Calu3 (cell line): Measurements from ENCODE around the gene CBX2. TPM values are rescaled to one million over a fixed set of nuclear protein-coding genes. Genes with fewer than 3 reads are reported as not detected.

ENCODE experiments used
- BruUV-seq: library from RNA; stranded (reverse); fragments of 400-500 nt; replicated peaks from 2 replicates; lab custom pipeline; 2021; lab: Mats Ljungman, UMichigan
- CTCF ChIA-PET: fragments of 300-600 bp; sonication (Branson Sonifier 250); formaldehyde crosslinking; loops from one replicate; lab custom pipeline; 2022; ENCODE audit warnings: antibody characterized with exemption; lab: Charles Lee
- DNase-seq: peaks from one replicate; pipeline ENCODE4 v3.0.0; 2022
- H3K27ac Mint-ChIP-seq: one replicate; pipeline ENCODE4 v1.8.0; 2022; ENCODE audit warnings: mixed read lengths; ENCODE audit not compliant: unreplicated experiment
- H3K27me3 Mint-ChIP-seq: one replicate; pipeline ENCODE4 v1.8.0; 2022; ENCODE audit warnings: mixed read lengths; ENCODE audit not compliant: unreplicated experiment
- H3K36me3 Mint-ChIP-seq: one replicate; pipeline ENCODE4 v1.8.0; 2022; ENCODE audit warnings: mild to moderate bottlenecking, moderate library complexity, mixed read lengths; ENCODE audit not compliant: insufficient read depth, unreplicated experiment
- H3K4me1 Mint-ChIP-seq: one replicate; pipeline ENCODE4 v1.8.0; 2022; ENCODE audit warnings: mild to moderate bottlenecking, low read depth, mixed read lengths; ENCODE audit not compliant: unreplicated experiment
- H3K4me3 Mint-ChIP-seq: one replicate; pipeline ENCODE4 v1.8.0; 2022; ENCODE audit warnings: mild to moderate bottlenecking, low read depth, moderate library complexity, mixed read lengths; ENCODE audit not compliant: unreplicated experiment
- H3K9me3 Mint-ChIP-seq: one replicate; pipeline ENCODE4 v1.8.0; 2022; ENCODE audit warnings: low read depth, mixed read lengths; ENCODE audit not compliant: unreplicated experiment
- CTCF ChIP-seq: fragments of 200-600 bp; IDR thresholded peaks from one replicate; pipeline ENCODE4 v1.8.0; 2022; ENCODE audit warnings: antibody characterized with exemption; ENCODE audit not compliant: unreplicated experiment
- intact Hi-C: fragments of 100-400 bp; cut with micrococcal nuclease; formaldehyde crosslinking; loops from one replicate; pipeline ENCODE4 v1.10.0; 2022; ENCODE audit not compliant: unreplicated experiment
- total RNA-seq: library from RNA; stranded (reverse); gene quantifications from 2 replicates; pipeline ENCODE4 v1.2.3, GENCODE V29; 2022

The CBX2 gene
- total RNA-seq, 1 experiment from 2014 or later, result 8.3 TPM

GRCh38 chr17:79749156-79749815 is 28.7 kb upstream of the CBX2 start:
- no peaks in the 10 kb centered on the region for H3K9me3 Mint-ChIP-seq
- H3K27ac Mint-ChIP-seq, result no peak overlapping the region
- no peak overlapping the region for H3K4me3 Mint-ChIP-seq
- no peak for TF ChIP-seq CTCF
- H3K27me3 Mint-ChIP-seq, result no peaks in the 10 kb centered on the region
- intact Hi-C loops, result no loop called here
- no peaks in the 10 kb centered on the region for H3K36me3 Mint-ChIP-seq
- CTCF ChIA-PET, result no interaction called here
- H3K4me1 Mint-ChIP-seq, result peaks cover 7% of the 10 kb centered on the region
- DNase-seq, result no peak
- BruUV-seq, result no TSS peak

- no TSS peak for BruUV-seq
- no peaks in the 10 kb centered on the region for H3K27me3 Mint-ChIP-seq
- H3K4me1 Mint-ChIP-seq, result peaks cover 7% of the 10 kb centered on the region
- intact Hi-C loops, result no loop called here
- no peak for TF ChIP-seq CTCF
- no peaks in the 10 kb centered on the region for H3K9me3 Mint-ChIP-seq
- no peak overlapping the region for H3K27ac Mint-ChIP-seq
- CTCF ChIA-PET, result no interaction called here
- no peaks in the 10 kb centered on the region for H3K36me3 Mint-ChIP-seq
- no peak overlapping the region for H3K4me3 Mint-ChIP-seq
- DNase-seq, result no peak
Observed at GRCh38 chr17:79749958-79750357, 28.0 kb upstream of the CBX2 start.

- Mint-ChIP-seq H3K27me3 (no peaks in the 10 kb centered on the region), H3K9me3 (no peaks in the 10 kb centered on the region), H3K4me3 (no peak overlapping the region), H3K4me1 (peaks cover 7% of the 10 kb centered on the region), H3K36me3 (no peaks in the 10 kb centered on the region), H3K27ac (no peak overlapping the region)
- BruUV-seq, result no TSS peak
- DNase-seq, result no peak
- no peak for TF ChIP-seq CTCF
- CTCF ChIA-PET, result interaction anchor here (0.5 to 0.7 kb wide), 2 partner anchors 12 to 59 kb away, joined by 3 read pairs; no protein-coding TSS in a partner anchor
- intact Hi-C loops, result no loop called here
Observed at GRCh38 chr17:79750650-79751545, 27.1 kb upstream of the CBX2 start.

GRCh38 chr17:79752175-79752574 is 25.8 kb upstream of the CBX2 start:
- no peaks in the 10 kb centered on the region for H3K36me3 Mint-ChIP-seq
- no peak for TF ChIP-seq CTCF
- CTCF ChIA-PET, result interaction anchor here (0.7 to 0.9 kb wide), 4 partner anchors 11 to 848 kb away, joined by 3 to 4 read pairs (median 4); no protein-coding TSS in a partner anchor

More at GRCh38 chr17:79752175-79752574, 25.8 kb upstream of the CBX2 start:
- no peak for DNase-seq
- intact Hi-C loops, result no loop called here
- H3K27me3 Mint-ChIP-seq, result peaks cover 5% of the 10 kb centered on the region
- no peak overlapping the region for H3K27ac Mint-ChIP-seq
- peaks cover 7% of the 10 kb centered on the region for H3K4me1 Mint-ChIP-seq
- H3K4me3 Mint-ChIP-seq, result no peak overlapping the region
- no peaks in the 10 kb centered on the region for H3K9me3 Mint-ChIP-seq
- no TSS peak for BruUV-seq
